BLaER1 (cell line): ENCODE results near the gene CASP3.
"Not testable (repeated sequence)": the region's sequence is repeated elsewhere in the genome, so short reads cannot be mapped to it uniquely, and the experiment has no call there.

Experiments used
- H3K27ac ChIP-seq: shearing (Covaris generic); formaldehyde crosslinking; 2 replicates; pipeline ENCODE4 v1.8.1; 2022
- H3K27me3 ChIP-seq: shearing (Covaris generic); formaldehyde crosslinking; 2 replicates; pipeline ENCODE4 v1.8.1; 2022
- H3K36me3 ChIP-seq: shearing (Covaris generic); formaldehyde crosslinking; 2 replicates; pipeline ENCODE4 v1.8.1; 2022
- H3K4me1 ChIP-seq: shearing (Covaris generic); formaldehyde crosslinking; 2 replicates; pipeline ENCODE4 v1.8.1; 2022
- H3K4me2 ChIP-seq: shearing (Covaris generic); formaldehyde crosslinking; 2 replicates; pipeline ENCODE4 v1.8.1; 2022
- H3K4me3 ChIP-seq: shearing (Covaris generic); formaldehyde crosslinking; 2 replicates; pipeline ENCODE4 v1.8.1; 2022
- H3K9ac ChIP-seq: shearing (Covaris generic); formaldehyde crosslinking; 2 replicates; pipeline ENCODE4 v1.8.1; 2022
- H3K9me3 ChIP-seq: shearing (Covaris generic); formaldehyde crosslinking; 2 replicates; pipeline ENCODE4 v1.8.1; 2022
- H4K20me1 ChIP-seq: shearing (Covaris generic); formaldehyde crosslinking; 2 replicates; pipeline ENCODE4 v1.8.1; 2022
- Cebpa-rat ChIP-seq: shearing (Covaris generic); IDR thresholded peaks from 2 replicates; pipeline ENCODE4 v1.8.1; 2022

CASP3 gene

GRCh38 chr4:184620212-184620867 is 28.9 kb downstream of the CASP3 start:
- Histone ChIP-seq H3K36me3 (peaks cover 7% of the 10 kb centered on the region; the same call in 1 of the 2 replicates), H3K27me3 (no peaks in the 10 kb centered on the region), H4K20me1 (no peaks in the 10 kb centered on the region), H3K9ac (no peak overlapping the region), H3K4me1 (no peaks in the 10 kb centered on the region), H3K27ac (no peak overlapping the region), H3K9me3 (peaks cover 5% of the 10 kb centered on the region; the same call in 1 of the 2 replicates), H3K4me2 (no peak overlapping the region), H3K4me3 (no peak overlapping the region)
- TF ChIP-seq Cebpa-rat = no peak

DNA sequence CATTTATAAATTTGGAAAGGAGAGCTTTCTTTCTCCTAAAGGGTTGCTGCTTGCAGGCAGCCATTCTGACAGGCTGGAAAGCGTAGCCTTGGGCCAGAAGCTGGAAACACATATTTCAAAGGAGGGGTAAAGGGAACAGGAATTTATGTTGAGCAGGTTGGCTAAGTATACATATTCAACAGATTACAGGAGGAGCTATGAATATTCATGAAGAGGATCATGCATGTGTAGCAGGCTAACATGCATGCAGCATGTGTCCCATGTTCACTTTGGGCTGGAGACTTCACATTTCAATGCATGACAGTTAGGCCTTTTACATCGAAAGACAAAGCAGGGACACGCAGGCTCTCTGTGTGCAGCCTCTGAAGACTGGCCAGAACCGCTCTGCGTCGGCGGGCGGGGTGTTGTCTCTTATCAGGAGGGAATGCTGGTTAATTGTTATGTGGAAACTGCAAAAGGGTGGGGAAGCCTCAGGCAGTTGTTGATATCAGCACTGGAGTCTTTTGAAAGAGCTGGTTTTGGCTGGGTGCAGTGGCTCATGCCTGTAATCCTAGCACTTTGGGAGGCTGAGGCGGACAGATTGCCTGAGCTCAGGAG is 31.5 kb downstream of the CASP3 start:
- Histone ChIP-seq H3K27me3 (no peaks in the 10 kb centered on the region), H3K4me2 (no peak overlapping the region), H3K36me3 (no peaks in the 10 kb centered on the region), H4K20me1 (no peaks in the 10 kb centered on the region), H3K9ac (no peak overlapping the region), H3K27ac (no peak overlapping the region), H3K4me1 (no peaks in the 10 kb centered on the region), H3K9me3 (peaks cover 24% of the 10 kb centered on the region), H3K4me3 (no peak overlapping the region)
- TF ChIP-seq Cebpa-rat = no peak

GRCh38 chr4:184616633-184617551 is 32.4 kb downstream of the CASP3 start:
- no peaks in the 10 kb centered on the region for H3K36me3 ChIP-seq
- H3K27ac ChIP-seq = no peak overlapping the region
- no peaks in the 10 kb centered on the region for H4K20me1 ChIP-seq
- no peak overlapping the region for H3K4me2 ChIP-seq
- no peaks in the 10 kb centered on the region for H3K4me1 ChIP-seq
- H3K4me3 ChIP-seq = no peak overlapping the region
- peaks cover 24% of the 10 kb centered on the region for H3K9me3 ChIP-seq
- TF ChIP-seq Cebpa-rat = no peak
- no peak overlapping the region for H3K9ac ChIP-seq
- no peaks in the 10 kb centered on the region for H3K27me3 ChIP-seq

DNA sequence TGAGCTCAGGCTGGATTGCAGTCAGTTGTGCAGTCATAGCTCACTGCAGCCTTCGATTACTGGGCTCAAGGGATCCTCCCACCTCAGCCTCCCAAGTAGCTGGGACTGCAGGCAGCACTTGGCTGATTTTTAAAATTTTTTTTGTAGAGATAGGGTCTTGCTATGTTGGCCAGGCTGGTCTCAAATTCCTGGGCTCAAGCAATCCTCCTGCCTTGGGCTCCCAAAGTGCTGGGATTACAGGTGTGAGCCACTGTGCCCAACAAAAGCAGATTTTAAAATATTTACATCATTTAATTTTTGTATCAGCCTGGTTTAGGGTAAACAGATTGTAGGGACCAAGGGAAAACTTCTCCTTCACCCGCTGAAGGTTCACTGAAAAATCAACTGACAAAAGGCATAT is 33.1 kb downstream of the CASP3 start:
- H3K9me3 ChIP-seq = peaks cover 24% of the 10 kb centered on the region
- H3K4me2 ChIP-seq, H4K20me1 ChIP-seq, H3K27ac ChIP-seq, H3K4me1 ChIP-seq, H3K4me3 ChIP-seq, H3K27me3 ChIP-seq, H3K9ac ChIP-seq, H3K36me3 ChIP-seq: not testable (repeated sequence)

GRCh38 chr4:184614509-184614908 is 34.7 kb downstream of the CASP3 start:
- no peak overlapping the region for H3K4me2 ChIP-seq
- TF ChIP-seq Cebpa-rat = no peak
- no peaks in the 10 kb centered on the region for H3K27me3 ChIP-seq
- no peak overlapping the region for H3K9ac ChIP-seq
- H4K20me1 ChIP-seq = no peaks in the 10 kb centered on the region
- no peak overlapping the region for H3K4me3 ChIP-seq
- H3K36me3 ChIP-seq = no peaks in the 10 kb centered on the region
- H3K27ac ChIP-seq = no peak overlapping the region
- peaks cover 24% of the 10 kb centered on the region for H3K9me3 ChIP-seq
- H3K4me1 ChIP-seq = no peaks in the 10 kb centered on the region

DNA sequence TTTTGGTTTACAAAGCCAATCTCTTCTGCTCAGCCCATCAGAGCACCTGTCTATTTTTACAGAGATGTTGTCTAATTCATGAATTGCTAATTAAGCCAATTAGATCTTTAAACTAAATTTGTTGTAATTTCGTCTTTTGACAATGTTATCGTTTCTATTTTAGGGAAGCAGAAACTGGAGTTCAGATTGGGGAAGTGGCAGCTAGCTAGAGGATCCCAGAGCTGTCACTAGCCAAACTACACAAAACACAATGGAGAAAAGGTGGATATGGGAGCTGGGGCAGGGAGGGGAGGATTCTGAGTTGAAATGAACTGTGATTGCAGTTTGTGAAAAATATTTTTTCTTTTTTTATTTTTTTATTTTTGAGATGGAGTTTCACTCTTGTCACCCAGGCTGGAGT is 35.8 kb downstream of the CASP3 start:
- no peaks in the 10 kb centered on the region for H4K20me1 ChIP-seq
- peaks cover 24% of the 10 kb centered on the region for H3K9me3 ChIP-seq
- no peaks in the 10 kb centered on the region for H3K36me3 ChIP-seq
- TF ChIP-seq Cebpa-rat = no peak
- H3K4me3 ChIP-seq = no peak overlapping the region
- H3K27me3 ChIP-seq = no peaks in the 10 kb centered on the region
- no peak overlapping the region for H3K9ac ChIP-seq
- no peak overlapping the region for H3K27ac ChIP-seq
- H3K4me2 ChIP-seq = no peak overlapping the region
- no peaks in the 10 kb centered on the region for H3K4me1 ChIP-seq

DNA sequence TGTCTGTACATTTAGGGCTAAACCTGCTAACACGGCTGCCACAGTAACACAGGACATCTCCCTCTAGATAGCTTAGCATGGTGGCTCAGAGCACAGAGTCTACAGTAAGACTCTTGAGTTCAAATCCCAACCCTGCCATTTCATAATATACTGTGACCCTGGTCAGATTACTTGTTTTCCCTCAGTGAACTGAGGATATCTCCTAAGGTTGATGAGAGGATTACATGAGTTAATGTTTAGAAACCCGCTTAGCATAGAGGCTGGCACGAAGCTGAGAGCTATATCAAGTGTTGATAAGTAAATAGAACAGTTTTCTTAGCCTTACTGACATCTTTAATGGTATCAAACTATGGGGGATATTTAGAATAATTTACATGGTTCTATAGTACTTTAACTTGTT is 37.2 kb downstream of the CASP3 start:
- TF ChIP-seq Cebpa-rat = no peak
- Histone ChIP-seq H3K9me3 (peaks cover 27% of the 10 kb centered on the region), H3K9ac (no peak overlapping the region), H3K27ac (no peak overlapping the region), H4K20me1 (no peaks in the 10 kb centered on the region), H3K27me3 (no peaks in the 10 kb centered on the region), H3K4me3 (no peak overlapping the region), H3K36me3 (no peaks in the 10 kb centered on the region), H3K4me1 (no peaks in the 10 kb centered on the region), H3K4me2 (no peak overlapping the region)

DNA sequence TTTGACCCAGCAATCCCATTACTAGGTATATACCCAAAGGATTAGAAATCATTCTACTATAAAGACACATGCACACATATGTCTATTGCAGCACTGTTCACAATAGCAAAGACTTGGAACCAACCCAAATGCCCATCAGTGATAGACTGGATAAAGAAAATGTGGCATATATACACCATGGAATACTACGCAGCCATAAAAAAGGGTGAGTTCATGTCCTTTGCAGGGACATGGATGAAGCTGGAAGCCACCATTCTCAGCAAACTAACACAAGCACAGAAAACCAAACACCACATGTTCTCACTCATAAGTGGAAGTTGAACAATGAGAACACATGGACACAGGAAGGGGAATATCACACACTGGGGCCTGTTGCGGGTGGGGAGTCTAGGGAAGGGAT is 41.8 kb downstream of the CASP3 start:
- not testable (repeated sequence) for H3K4me3 ChIP-seq, H3K4me2 ChIP-seq, H4K20me1 ChIP-seq, H3K27me3 ChIP-seq, H3K4me1 ChIP-seq, H3K27ac ChIP-seq, H3K9ac ChIP-seq, H3K36me3 ChIP-seq
- peaks cover 35% of the 10 kb centered on the region for H3K9me3 ChIP-seq

DNA sequence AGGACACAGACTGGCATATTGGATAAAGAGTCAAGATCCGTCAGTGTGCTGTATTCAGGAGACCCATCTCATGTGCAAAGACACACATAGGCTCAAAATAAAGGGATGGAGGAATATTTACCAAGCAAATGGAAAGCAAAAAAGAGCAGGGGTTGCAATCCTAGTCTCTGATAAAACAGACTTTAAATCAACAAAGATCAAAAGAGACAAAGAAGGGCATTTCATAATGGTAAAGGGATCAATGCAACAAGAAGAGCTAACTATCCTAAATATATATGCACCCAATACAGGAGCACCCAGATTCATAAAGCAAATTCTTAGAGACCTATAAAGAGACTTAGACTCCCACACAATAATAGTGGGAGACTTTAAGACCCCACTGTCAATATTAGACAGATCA is 46.4 kb downstream of the CASP3 start:
- not testable (repeated sequence) for H3K36me3 ChIP-seq, H3K9ac ChIP-seq, H3K4me2 ChIP-seq, H4K20me1 ChIP-seq, H3K27ac ChIP-seq, H3K4me1 ChIP-seq, H3K4me3 ChIP-seq, H3K27me3 ChIP-seq
- H3K9me3 ChIP-seq = peaks cover 39% of the 10 kb centered on the region

DNA sequence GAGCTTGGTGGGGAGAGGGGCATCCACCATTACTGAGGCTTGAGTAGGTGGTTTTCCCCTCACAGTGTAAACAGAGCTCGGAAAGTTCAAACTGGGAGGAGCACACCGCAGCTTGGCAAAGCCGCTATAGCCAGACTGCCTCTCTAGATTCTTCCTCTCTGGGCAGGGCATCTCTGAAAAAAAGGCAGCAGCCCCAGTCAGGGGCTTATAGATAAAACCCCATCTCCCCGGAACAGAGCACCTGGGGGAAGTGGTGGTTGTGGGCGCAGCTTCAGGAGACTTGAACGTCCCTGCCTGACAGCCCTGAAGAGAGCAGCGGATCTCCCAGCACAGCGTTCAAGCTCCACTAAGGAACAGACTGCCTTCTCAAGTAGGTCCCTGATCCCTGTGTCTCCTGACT is 48.3 kb downstream of the CASP3 start:
- H3K36me3 ChIP-seq, H3K4me2 ChIP-seq: not testable (repeated sequence)

More for the DNA sequence above, 48.3 kb downstream of the CASP3 start:
- not testable (repeated sequence) for H3K27ac ChIP-seq, H3K27me3 ChIP-seq, H3K4me3 ChIP-seq, H3K4me1 ChIP-seq, H4K20me1 ChIP-seq, H3K9ac ChIP-seq
- H3K9me3 ChIP-seq = peaks cover 27% of the 10 kb centered on the region
